Activated CD4-positive, alpha-beta T cell treated with anti-CD3 and anti-CD28 coated beads, Interleukin-2, amount 50 U/mL, for 24 hours (primary cell): ENCODE data around the gene KRT79.

Experiments used
- DNase-seq, 2 donors: peaks; one replicate each; pipeline ENCODE4 v3.0.0-alpha.2; 2020; ENCODE audit warnings: low read depth in 1 of 2, low spot score in 1 of 2

KRT79 gene

GRCh38 chr12:52791271-52792184, 42.6 kb downstream of the KRT79 start:
- no peak for DNase-seq

- no peak for DNase-seq
Measured at GRCh38 chr12:52790427-52791270, 43.5 kb downstream of the KRT79 start.

- no peak for DNase-seq
Measured at GRCh38 chr12:52789637-52790426, 44.3 kb downstream of the KRT79 start.

- no peak for DNase-seq
Measured at GRCh38 chr12:52788876-52789636, 45.1 kb downstream of the KRT79 start.

- DNase-seq: no peak
Measured at GRCh38 chr12:52788192-52788875, 45.8 kb downstream of the KRT79 start.

GRCh38 chr12:52787324-52788191, 46.6 kb downstream of the KRT79 start:
- no peak for DNase-seq

GRCh38 chr12:52784909-52785308, 49.2 kb downstream of the KRT79 start:
- no peak for DNase-seq

- no peak for DNase-seq
Measured at GRCh38 chr12:52783563-52784316, 50.4 kb downstream of the KRT79 start.

- DNase-seq: no peak
Measured at GRCh38 chr12:52782502-52782901, 51.6 kb downstream of the KRT79 start.

GRCh38 chr12:52781399-52782082, 52.6 kb downstream of the KRT79 start:
- DNase-seq: no peak

- no peak for DNase-seq
Measured at GRCh38 chr12:52779914-52780313, 54.2 kb downstream of the KRT79 start.

- DNase-seq: no peak
Measured at GRCh38 chr12:52778833-52779232, 55.3 kb downstream of the KRT79 start.

GRCh38 chr12:52777566-52777965, 56.5 kb downstream of the KRT79 start:
- DNase-seq: no peak

- DNase-seq: no peak
Measured at GRCh38 chr12:52776913-52777395, 57.2 kb downstream of the KRT79 start, which contains the start of gene KRT76. KRT76 (minus strand) TSS chr12:52777345; CDS start chr12:52777291, 54 bp downstream.

GRCh38 chr12:52776435-52776834, 57.7 kb downstream of the KRT79 start:
- DNase-seq: no peak

GRCh38 chr12:52774629-52775250, 59.4 kb downstream of the KRT79 start:
- DNase-seq: no peak

- no peak for DNase-seq
Measured at GRCh38 chr12:52772772-52773171, 61.3 kb downstream of the KRT79 start.
